ENCODE data around the gene LTN1.

DNA sequence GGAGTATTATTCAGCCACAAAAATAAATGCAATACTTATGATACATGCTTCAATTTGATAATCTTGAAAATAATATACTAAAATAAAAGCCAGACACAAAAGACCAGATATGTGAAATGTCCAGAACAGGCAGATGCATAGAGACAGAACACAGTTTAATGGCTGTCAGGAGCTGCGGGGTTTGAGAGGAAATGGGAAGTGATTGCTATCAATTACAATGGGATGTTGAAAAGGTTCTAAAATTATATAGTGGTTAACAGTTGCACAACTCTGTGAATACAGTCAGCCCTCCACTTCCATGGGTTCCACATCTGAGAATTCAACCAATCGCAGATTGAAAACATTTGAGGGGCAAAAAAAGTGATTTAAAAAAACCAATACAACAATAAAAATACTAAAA lies 54.0 kb downstream of the LTN1 start:
- TF ChIP-seq, protein P1, sequence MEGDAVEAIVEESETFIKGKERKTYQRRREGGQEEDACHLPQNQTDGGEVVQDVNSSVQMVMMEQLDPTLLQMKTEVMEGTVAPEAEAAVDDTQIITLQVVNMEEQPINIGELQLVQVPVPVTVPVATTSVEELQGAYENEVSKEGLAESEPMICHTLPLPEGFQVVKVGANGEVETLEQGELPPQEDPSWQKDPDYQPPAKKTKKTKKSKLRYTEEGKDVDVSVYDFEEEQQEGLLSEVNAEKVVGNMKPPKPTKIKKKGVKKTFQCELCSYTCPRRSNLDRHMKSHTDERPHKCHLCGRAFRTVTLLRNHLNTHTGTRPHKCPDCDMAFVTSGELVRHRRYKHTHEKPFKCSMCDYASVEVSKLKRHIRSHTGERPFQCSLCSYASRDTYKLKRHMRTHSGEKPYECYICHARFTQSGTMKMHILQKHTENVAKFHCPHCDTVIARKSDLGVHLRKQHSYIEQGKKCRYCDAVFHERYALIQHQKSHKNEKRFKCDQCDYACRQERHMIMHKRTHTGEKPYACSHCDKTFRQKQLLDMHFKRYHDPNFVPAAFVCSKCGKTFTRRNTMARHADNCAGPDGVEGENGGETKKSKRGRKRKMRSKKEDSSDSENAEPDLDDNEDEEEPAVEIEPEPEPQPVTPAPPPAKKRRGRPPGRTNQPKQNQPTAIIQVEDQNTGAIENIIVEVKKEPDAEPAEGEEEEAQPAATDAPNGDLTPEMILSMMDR (IDR thresholded peaks at IDR 0.05) = no peak
- TF ChIP-seq POLR2A (IDR thresholded peaks at IDR 0.05) (no peak), POLR2AphosphoS5 (IDR thresholded peaks at IDR 0.05; ENCODE audit: insufficient read depth in 1 of 2, low read depth in 1 of 2) (no peak)
